ENCODE data around the gene ERF.

The ERF gene

GRCh38 chr19:42254850-42255765 lies at the start of gene ERF:
ERF (minus strand) TSS chr19:42255128; CDS start chr19:42254999, 129 bp downstream.
- DNase-seq, result peak; percentile 40 to 97 (median 91)

DNA sequence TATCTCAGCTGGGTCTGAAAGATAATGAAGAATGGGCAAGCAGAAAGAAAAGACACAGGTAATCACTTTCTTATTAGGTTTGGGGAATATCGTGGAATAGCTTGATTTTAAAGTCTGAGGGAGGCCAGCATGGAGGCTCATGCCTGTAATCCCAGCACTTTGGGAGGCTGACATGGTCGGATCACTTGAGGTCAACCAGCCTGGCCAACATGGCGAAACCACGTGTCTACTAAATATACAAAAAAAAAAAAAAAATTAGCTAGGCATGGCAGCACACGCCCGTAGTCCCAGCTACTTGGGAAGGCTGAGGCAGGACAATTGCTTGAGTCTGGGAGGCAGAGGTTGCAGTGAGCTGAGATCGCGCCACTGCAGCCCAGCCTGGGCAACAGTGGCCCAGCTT lies 48.9 kb upstream of the ERF start:
- no peak for DNase-seq

DNA sequence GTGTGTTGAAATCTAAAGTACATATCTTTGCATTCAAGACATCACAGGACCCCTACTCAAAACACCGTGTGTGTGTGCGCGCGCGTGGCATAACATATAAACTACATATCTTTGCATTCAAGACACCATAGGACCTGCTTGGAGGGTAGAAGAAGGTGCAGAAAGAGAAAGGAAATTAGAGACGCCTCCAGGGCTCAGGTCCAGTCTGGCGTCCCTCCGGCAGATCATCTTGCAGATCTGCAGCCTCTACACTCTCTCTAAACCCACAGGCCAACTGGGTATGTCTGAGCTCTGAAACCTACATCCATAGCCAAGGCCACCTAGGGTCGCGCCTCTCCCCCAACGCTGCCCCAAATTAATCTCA lies 48.2 kb upstream of the ERF start:
- no peak for DNase-seq

DNA sequence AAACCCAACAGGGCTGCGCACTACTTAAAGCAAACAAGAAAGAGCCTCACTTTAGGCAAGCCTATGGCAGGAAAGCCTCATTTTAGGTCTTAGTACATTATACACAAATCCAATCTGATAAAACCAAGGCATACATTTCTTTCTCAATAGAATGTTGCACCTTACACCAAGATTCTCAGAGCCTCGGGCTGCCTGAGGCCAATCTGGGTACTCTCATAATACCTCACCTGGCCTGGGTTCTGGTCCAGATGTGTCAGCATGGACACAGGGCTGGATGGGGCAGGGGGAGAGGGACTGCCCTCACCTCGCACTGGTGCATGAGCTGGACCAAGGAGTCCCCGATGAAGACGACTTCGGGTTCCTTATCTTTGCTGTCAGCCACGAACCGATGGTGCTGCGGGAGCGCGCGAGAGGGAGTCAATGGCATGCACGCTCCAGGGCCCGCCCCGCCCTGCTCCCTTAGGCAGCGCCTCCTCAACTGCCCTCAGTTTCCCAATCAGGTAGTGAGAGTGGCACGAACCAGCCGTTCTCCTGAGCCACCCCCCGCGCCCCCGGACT lies 46.8 kb upstream of the ERF start, which contains the start of gene PRR19:
Gene PRR19, plus strand, starts transcription at position 487 of the 558 bp plus-strand sequence. CDS start 7,453 bp downstream, outside the sequence.
- peak in 4 of 51 donors; percentile 40 to 49 (median 45) for DNase-seq

- DNase-seq, result no peak
Observed at GRCh38 chr19:42297039-42297438, 42.1 kb upstream of the ERF start.

- DNase-seq, result peak in 50 of 51 donors; percentile 19 to 90 (median 59)
Observed at GRCh38 chr19:42295831-42296525, 41.0 kb upstream of the ERF start.

- no peak for DNase-seq
Observed at GRCh38 chr19:42295342-42295741, 40.4 kb upstream of the ERF start.

DNA sequence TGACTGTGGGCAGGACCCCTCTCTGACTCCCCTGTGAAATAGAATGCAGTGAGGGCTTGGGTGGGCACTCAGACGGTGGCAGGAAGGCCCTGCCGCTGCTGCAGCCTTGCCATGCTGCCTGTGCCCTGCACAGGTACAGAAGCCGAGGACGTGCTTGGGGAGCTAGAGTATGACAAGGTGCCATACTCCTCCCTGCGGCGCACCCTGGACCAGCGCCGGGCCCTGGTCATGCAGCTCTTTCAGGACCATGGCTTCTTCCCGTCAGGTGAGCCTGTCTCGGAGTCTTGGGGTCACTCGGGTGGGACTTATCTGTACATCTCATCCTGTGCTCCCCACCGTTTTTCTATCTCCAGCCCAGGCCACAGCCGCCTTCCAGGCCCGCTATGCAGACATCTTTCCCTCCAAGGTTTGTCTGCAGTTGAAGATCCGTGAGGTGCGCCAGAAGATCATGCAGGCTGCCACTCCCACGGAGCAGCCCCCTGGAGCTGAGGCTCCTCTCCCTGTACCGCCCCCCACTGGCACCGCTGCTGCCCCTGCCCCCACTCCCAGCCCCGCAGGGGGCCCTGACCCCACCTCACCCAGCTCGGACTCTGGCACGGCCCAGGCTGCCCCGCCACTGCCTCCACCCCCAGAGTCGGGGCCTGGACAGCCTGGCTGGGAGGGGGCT lies 39.7 kb upstream of the ERF start:
- DNase-seq, result no peak

DNA sequence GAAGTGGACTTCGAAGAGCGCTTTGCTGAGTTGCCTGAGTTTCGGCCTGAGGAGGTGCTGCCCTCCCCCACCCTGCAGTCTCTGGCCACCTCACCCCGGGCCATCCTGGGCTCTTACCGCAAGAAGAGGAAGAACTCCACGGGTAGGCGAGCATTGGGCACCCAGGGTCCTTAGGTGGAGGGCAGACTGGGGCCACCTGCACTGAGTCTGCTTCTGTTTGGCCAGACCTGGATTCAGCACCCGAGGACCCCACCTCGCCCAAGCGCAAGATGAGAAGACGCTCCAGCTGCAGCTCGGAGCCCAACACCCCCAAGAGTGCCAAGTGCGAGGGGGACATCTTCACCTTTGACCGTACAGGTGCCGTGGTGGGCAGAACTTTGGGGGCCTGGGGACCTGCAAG lies 39.0 kb upstream of the ERF start:
- DNase-seq, result no peak

DNA sequence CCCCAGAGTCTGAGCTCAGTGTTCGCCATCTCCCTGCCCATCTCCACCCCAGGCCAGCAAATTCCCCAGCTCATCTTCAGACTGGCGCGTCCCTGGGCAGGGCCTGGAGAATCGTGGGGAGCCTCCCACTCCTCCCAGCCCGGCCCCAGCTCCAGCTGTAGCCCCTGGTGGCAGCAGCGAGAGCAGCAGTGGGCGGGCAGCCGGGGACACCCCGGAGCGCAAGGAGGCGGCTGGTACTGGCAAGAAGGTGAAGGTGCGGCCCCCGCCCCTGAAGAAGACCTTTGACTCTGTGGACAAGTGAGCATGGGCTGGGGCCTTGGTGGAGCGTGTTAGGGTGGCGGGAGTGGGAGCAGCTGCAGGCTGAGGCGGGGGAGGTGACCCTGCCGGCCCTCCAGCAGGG lies 38.6 kb upstream of the ERF start:
- DNase-seq, result no peak

- DNase-seq, result no peak
Observed at GRCh38 chr19:42292963-42293362, 38.0 kb upstream of the ERF start.

DNA sequence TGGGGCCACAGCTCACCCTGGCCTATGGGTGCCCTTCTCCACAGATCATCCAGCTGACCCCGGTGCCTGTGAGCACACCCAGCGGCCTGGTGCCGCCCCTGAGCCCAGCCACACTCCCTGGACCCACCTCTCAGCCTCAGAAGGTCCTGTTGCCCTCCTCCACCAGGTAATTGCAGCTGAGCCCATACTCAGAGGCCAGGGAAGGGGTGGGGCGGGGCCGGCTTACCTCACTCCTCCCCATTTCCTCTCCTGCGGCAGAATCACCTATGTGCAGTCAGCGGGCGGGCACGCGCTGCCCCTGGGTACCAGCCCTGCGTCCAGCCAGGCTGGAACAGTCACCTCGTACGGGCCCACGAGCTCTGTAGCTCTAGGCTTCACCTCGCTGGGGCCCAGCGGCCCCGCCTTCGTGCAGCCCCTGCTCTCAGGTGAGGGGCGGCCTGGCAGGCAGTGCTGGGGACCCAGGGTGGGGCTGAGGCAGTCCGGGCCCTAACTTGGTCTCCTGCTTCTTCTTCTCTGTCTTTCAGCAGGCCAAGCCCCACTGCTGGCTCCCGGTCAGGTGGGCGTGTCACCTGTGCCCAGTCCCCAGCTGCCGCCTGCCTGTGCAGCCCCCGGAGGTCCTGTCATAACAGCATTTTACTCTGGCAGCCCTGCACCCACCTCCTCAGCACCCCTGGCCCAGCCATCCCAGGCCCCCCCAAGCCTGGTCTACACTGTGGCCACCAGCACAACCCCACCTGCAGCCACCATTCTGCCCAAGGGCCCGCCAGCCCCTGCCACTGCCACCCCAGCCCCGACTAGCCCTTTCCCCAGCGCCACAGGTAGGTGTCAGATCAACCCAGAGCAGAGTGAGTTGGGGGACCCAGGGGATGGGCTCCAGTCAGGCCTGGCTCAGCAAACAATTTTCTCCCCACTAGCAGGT lies 37.4 kb upstream of the ERF start:
- no peak for DNase-seq

- no peak for DNase-seq
Observed at GRCh38 chr19:42291435-42291810, 36.5 kb upstream of the ERF start.

DNA sequence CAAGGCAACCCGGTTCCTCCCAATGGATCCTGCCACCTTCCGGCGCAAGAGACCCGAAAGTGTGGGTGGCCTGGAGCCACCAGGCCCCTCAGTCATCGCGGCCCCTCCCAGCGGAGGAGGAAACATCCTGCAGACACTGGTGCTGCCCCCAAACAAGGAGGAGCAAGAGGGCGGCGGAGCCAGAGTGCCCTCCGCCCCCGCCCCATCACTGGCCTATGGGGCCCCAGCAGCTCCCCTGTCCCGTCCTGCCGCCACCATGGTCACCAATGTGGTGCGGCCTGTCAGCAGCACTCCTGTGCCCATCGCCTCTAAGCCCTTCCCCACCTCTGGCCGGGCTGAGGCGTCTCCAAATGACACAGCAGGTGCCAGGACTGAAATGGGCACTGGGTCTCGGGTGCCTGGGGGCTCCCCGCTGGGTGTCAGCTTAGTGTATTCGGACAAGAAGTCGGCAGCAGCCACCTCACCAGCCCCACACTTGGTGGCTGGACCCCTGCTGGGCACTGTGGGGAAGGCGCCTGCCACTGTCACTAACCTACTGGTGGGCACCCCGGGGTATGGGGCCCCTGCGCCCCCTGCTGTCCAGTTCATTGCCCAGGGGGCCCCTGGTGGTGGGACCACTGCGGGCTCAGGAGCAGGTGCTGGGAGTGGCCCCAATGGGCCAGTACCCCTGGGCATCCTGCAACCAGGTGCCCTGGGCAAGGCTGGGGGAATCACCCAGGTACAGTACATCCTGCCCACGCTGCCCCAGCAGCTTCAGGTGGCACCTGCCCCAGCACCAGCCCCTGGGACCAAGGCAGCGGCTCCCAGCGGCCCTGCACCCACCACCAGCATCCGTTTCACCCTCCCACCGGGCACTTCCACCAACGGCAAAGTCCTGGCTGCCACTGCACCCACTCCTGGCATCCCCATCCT lies 35.9 kb upstream of the ERF start:
- no peak for DNase-seq

DNA sequence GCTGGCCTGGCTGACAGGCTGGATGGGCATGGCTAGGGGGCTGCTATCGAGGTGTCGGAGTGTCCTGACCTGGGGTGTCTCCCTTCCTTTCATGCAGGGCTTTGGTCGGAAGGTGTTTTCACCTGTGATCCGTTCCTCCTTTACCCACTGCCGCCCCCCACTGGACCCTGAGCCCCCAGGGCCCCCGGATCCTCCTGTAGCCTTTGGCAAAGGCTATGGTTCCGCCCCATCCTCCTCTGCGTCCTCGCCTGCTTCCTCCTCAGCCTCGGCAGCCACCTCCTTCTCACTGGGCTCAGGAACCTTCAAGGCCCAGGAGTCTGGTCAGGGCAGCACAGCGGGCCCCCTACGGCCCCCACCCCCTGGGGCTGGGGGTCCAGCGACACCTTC lies 35.2 kb upstream of the ERF start:
- DNase-seq, result no peak

DNA sequence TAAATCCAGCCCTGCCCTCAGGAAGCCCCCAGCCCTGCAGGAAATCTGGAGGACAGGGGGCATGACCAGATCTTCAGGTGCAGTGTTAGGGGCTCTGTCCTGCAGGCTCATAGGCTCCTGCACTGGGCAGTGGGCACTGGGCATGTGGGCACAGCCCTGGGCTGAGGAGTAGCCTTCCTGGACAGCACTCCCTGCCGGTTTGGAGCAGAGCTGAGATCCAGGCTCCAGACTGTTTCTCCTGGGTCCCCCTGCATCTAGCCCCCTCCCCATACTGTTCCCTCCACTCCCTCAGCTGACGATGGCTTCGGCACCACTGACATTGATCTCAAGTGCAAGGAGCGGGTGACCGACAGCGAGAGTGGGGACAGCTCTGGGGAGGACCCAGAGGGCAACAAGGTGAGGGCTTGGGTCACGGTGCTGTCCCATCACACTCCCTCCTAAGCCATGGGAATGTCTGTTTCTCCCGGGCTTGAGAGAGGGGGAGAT lies 34.7 kb upstream of the ERF start:
- no peak for DNase-seq

- no peak for DNase-seq
Observed at GRCh38 chr19:42288881-42289555, 34.1 kb upstream of the ERF start.

DNA sequence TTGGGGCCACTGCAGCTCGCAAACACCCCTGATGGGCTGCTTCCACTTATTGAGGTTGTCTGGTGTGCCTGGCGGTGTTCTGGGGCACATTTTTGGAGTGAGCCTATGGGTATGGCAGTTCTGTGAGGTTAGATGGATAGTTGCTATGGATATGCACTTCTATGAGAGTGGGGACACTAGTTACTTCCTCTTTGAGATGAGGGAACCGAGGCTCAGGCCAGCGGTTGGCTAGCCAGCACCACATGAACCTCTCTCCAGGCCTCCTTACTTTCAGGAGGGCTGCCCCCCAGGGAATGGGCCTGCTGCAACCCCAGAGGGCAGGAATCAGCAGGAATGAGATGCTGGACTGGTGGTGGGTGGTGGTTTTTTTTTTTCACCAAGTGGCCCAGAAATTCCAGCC lies 33.5 kb upstream of the ERF start:
- no peak for DNase-seq

DNA sequence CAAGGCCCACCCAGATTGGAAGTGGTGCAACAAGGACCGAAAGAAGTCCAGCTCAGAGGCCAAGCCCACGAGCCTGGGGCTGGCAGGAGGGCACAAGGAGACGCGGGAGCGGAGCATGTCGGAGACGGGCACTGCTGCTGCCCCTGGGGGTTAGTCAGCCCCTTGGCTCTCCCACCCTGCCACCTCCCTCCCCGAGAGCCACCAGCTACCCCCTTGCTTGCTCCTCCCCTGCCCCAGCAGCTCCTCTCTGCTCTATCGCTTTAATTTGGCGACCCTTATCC lies 32.8 kb upstream of the ERF start:
- DNase-seq, result no peak
